H1 (cell line): Measurements from ENCODE around the gene UFSP1. TPM values are rescaled to one million over a fixed set of nuclear protein-coding genes. Genes with fewer than 3 reads are reported as not detected.
A peak's percentile ranks its signal among the peaks of the same experiment; 100 is the strongest.

Experiments
- BACH1 ChIP-seq: IDR thresholded peaks from 2 replicates; pipeline ENCODE4 v1.6.1; 2012; ENCODE audit warnings: low read length, improper control_type of control experiment
- CHD1 ChIP-seq: IDR thresholded peaks from 2 replicates; pipeline ENCODE4 v1.6.1; 2012; ENCODE audit warnings: low read depth, low read length, improper control_type of control experiment
- EZH2 ChIP-seq: fragments of 200-600 bp; sonication (generic); IDR thresholded peaks from 2 replicates; pipeline ENCODE4 v1.7.1; 2012; ENCODE audit warnings: low read depth, mild to moderate bottlenecking, moderate library complexity, low read length, inconsistent platforms; ENCODE audit not compliant: severe bottlenecking
- HDAC6 ChIP-seq: IDR thresholded peaks from one replicate; pipeline ENCODE4 v1.7.1; 2012; ENCODE audit warnings: low read depth, mild to moderate bottlenecking, inconsistent platforms, low read length, moderate library complexity
- JUN ChIP-seq: IDR thresholded peaks from 2 replicates; pipeline ENCODE4 v1.6.1; 2011; ENCODE audit warnings: low read depth, mild to moderate bottlenecking, improper control_type of control experiment, low read length
- KDM4A ChIP-seq: IDR thresholded peaks from one replicate; pipeline ENCODE4 v1.7.1; 2012; ENCODE audit warnings: low read depth, mild to moderate bottlenecking, moderate library complexity, low read length, inconsistent platforms; ENCODE audit not compliant: severe bottlenecking
- NANOG ChIP-seq: IDR thresholded peaks from 2 replicates; pipeline ENCODE4 v1.6.1; 2011; ENCODE audit warnings: low read length, low read depth, mild to moderate bottlenecking, inconsistent platforms; ENCODE audit not compliant: insufficient read depth, poor library complexity, severe bottlenecking
- NRF1 ChIP-seq: IDR thresholded peaks from 2 replicates; pipeline ENCODE4 v1.6.1; 2011; ENCODE audit warnings: mild to moderate bottlenecking, low read depth, low read length, improper control_type of control experiment
- PHF8 ChIP-seq: fragments of 200-600 bp; sonication (generic); conservative IDR thresholded peaks from 2 replicates; pipeline ENCODE4 v1.7.1; 2012; ENCODE audit warnings: low read depth, mild to moderate bottlenecking, inconsistent platforms, low read length, moderate library complexity
- POLR2A ChIP-seq, 2 experiments: IDR thresholded peaks; 1 replicate in 1 of 2; 2 replicates in 1 of 2; pipeline ENCODE4 v1.6.1; 2011; ENCODE audit warnings: low read depth in 2 of 2, low read length in 2 of 2, mild to moderate bottlenecking in 2 of 2; ENCODE audit errors: control extremely low read depth in 1 of 2
- SIN3A ChIP-seq, 2 experiments: IDR thresholded peaks in 1 of 2; conservative IDR thresholded peaks in 1 of 2; 2 replicates each; pipeline ENCODE4 v1.6.1; 2011 to 2012; ENCODE audit warnings: low read length in 2 of 2, improper control_type of control experiment in 1 of 2, low read depth in 1 of 2, mild to moderate bottlenecking in 1 of 2
- TAF7 ChIP-seq: optimal IDR thresholded peaks from 2 replicates; pipeline ENCODE3; 2011; ENCODE audit warnings: low read depth, mild to moderate bottlenecking, inconsistent platforms, low read length, moderate library complexity, borderline replicate concordance
- TBP ChIP-seq: IDR thresholded peaks from 2 replicates; pipeline ENCODE4 v1.6.1; 2011; ENCODE audit warnings: low read depth, low read length, improper control_type of control experiment
- TCF12 ChIP-seq: IDR thresholded peaks from 2 replicates; pipeline ENCODE4 v1.6.1; 2011; ENCODE audit warnings: low read depth, mild to moderate bottlenecking, low read length
- TEAD4 ChIP-seq: IDR thresholded peaks from 2 replicates; pipeline ENCODE4 v1.6.1; 2012; ENCODE audit warnings: low read depth, low read length, inconsistent platforms, mixed read lengths
- ZNF274 ChIP-seq: IDR thresholded peaks from 2 replicates; pipeline ENCODE4 v1.7.0; 2012; ENCODE audit warnings: low read length, borderline replicate concordance; ENCODE audit errors: extremely low read depth
- polyA plus RNA-seq, 7 experiments: library from polyadenylated mRNA; depleted of rRNA in 3 of 7; stranded (reverse) in 5 of 7; unstranded in 2 of 7; fragments of >200 nt in 5 of 7; fragments of 200-250 nt in 2 of 7; gene quantifications; 1 replicate in 5 of 7; 2 replicates in 1 of 7; 4 replicates in 1 of 7; pipeline versions ENCODE4 v1.2.1 to v1.2.3, GENCODE V29; 2011 to 2013; ENCODE audit warnings: missing spikeins in 2 of 7, mixed read lengths in 2 of 7
- total RNA-seq: library from RNA; stranded (reverse); fragmentation: NEBNext Ultra II Directional; extraction: Animal tissue kit (Norgen Biotek cat#: 25700); gene quantifications from 2 replicates; pipeline ENCODE4 v1.2.1, GENCODE V29; 2021
- TF ChIP-seq, protein P1 (sequence below): IDR thresholded peaks from 2 replicates; pipeline ENCODE4 v1.6.1; 2012; ENCODE audit warnings: inconsistent platforms
- TF ChIP-seq, protein P2 (sequence below), 3 experiments: IDR thresholded peaks; 1 replicate in 2 of 3; 2 replicates in 1 of 3; pipeline versions ENCODE4 v1.5.1 to v1.6.1; 2011; ENCODE audit warnings: low read length in 3 of 3, mild to moderate bottlenecking in 3 of 3, inconsistent platforms in 2 of 3, low read depth in 1 of 3, moderate library complexity in 1 of 3; ENCODE audit not compliant: insufficient read depth in 1 of 3; ENCODE audit errors: control extremely low read depth in 1 of 3
- TF ChIP-seq, protein P3 (sequence below): IDR thresholded peaks from 2 replicates; pipeline ENCODE4 v1.6.1; 2011; ENCODE audit warnings: low read length, improper control_type of control experiment

The UFSP1 gene
- total and polyA plus RNA-seq, 2 of the 8 experiments (the other 6 are each of a cell fraction or from before 2014, with no cell fraction given) = 1.6 to 4.3 TPM

DNA sequence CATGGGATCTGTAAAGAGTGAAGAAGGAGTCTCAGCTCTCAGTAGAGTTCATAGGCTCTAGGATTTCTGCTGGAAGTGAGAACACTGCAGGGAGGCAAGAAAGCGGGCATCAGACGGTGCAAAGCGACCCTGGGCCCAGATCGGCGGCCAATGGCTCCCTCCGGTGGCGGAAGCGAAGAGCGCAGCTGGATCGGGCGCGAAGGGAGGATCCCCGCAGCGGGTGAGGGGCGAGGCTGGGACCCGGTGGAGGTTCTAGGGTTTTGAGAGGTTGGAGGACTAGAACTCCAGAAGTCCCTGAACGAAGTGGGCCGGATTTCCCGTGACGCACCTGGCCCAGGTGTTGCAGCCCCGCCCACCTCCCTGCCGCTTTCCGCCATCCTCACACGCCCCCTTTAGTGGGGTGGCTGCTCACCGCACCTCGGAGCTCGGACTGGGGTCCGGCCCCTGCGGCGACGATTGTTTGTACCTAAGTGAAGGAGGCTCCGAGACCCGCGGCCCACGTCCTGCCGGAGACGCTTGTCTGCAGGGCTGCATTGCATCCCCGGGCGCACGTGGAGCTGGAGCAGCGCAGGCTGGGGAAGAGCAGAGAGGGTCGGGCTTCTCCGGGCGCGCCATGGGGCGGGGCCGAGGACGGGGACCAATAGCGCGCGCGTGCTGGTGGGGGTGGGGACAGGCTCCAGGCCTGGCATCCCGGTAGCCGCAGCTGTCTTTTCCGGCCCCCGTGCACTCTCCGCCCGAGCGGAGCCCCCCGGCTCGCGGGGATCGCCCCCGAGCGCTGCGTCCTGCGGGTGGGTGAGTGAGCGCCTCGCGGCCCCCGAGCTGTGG is 37.3 kb downstream of the UFSP1 start, which contains the start of gene SLC12A9 (continued):
- TF ChIP-seq, protein P1, sequence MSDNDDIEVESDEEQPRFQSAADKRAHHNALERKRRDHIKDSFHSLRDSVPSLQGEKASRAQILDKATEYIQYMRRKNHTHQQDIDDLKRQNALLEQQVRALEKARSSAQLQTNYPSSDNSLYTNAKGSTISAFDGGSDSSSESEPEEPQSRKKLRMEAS = peak; percentile 94
- TF ChIP-seq KDM4A = peak; percentile 84
- no peak for TF ChIP-seq NANOG
- no peak for TF ChIP-seq NRF1
- TF ChIP-seq, protein P2, sequence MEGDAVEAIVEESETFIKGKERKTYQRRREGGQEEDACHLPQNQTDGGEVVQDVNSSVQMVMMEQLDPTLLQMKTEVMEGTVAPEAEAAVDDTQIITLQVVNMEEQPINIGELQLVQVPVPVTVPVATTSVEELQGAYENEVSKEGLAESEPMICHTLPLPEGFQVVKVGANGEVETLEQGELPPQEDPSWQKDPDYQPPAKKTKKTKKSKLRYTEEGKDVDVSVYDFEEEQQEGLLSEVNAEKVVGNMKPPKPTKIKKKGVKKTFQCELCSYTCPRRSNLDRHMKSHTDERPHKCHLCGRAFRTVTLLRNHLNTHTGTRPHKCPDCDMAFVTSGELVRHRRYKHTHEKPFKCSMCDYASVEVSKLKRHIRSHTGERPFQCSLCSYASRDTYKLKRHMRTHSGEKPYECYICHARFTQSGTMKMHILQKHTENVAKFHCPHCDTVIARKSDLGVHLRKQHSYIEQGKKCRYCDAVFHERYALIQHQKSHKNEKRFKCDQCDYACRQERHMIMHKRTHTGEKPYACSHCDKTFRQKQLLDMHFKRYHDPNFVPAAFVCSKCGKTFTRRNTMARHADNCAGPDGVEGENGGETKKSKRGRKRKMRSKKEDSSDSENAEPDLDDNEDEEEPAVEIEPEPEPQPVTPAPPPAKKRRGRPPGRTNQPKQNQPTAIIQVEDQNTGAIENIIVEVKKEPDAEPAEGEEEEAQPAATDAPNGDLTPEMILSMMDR (IDR thresholded peaks at IDR 0.05; ENCODE audit: control extremely low read depth in 1 of 3, insufficient read depth in 1 of 3, low read depth in 1 of 3, low read length in 3 of 3) = peak in 2 of 3 experiments; percentile 91 to 92; a peak in 3 of 4 replicates
- TF ChIP-seq, protein P3, sequence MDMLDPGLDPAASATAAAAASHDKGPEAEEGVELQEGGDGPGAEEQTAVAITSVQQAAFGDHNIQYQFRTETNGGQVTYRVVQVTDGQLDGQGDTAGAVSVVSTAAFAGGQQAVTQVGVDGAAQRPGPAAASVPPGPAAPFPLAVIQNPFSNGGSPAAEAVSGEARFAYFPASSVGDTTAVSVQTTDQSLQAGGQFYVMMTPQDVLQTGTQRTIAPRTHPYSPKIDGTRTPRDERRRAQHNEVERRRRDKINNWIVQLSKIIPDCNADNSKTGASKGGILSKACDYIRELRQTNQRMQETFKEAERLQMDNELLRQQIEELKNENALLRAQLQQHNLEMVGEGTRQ = no peak
- TF ChIP-seq PHF8 = peak; percentile 61
- TF ChIP-seq TEAD4 = no peak
- TF ChIP-seq ZNF274 = no peak
- TF ChIP-seq SIN3A (conservative IDR thresholded peaks at IDR 0.05 in 1 of 2, IDR thresholded peaks at IDR 0.05 in 1 of 2; ENCODE audit: low read depth in 1 of 2, low read length in 2 of 2) = peak in 1 of 2 experiments; percentile 96; a peak in 2 of 4 replicates
- TF ChIP-seq HDAC6 = no peak
- TF ChIP-seq POLR2A (IDR thresholded peaks at IDR 0.05; ENCODE audit: control extremely low read depth in 1 of 2, low read depth in 2 of 2, low read length in 2 of 2) = peak in 1 of 2 experiments; percentile 15; a peak in 1 of 3 replicates
- TF ChIP-seq EZH2 = no peak
- peak; percentile 50 for TF ChIP-seq BACH1
- TF ChIP-seq TBP = 0 out of 2 replicates have a peak, but pooled peaks have one; percentile 52
- TF ChIP-seq JUN = no peak
- no peak for TF ChIP-seq CHD1
- peak; percentile 72; the same call in 1 of the 2 replicates for TF ChIP-seq TCF12
- peak; percentile 16 for TF ChIP-seq TAF7
